NK-92 (cell line): ENCODE measurements around the gene TIAM2.
"Not testable (repeated sequence)": the region's sequence is repeated elsewhere in the genome, so short reads cannot be mapped to it uniquely, and the experiment has no call there.

Experiments used
- DNase-seq: peaks from one replicate; lab custom pipeline; 2025; ENCODE audit not compliant: unreplicated experiment; lab: John Stamatoyannopoulos, UW

The TIAM2 gene

DNA sequence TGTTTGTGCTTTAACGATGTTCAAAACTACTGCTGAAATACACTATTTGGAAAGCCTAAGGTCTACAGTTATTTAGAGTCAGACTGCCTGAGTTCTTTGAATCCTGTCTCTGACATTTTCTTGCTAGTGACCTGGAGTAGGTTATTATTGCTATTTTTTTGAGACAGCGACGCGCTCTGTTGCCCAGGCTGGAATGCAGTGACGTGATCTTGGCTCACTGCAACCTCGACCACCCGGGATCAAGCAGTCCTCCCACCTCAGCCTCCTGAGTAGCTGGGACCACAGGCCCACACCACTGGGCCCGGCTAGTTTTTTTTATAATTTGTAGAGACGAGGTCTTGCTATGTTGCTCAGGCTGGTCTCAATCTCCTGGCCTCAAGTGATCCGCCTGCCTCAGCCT, 96.6 kb downstream of the TIAM2 start:
- DNase-seq: no peak

GRCh38 chr6:155093430-155093829, 98.3 kb downstream of the TIAM2 start:
- DNase-seq: no peak

GRCh38 chr6:155100087-155100486, 105.0 kb downstream of the TIAM2 start:
- no peak for DNase-seq

- no peak for DNase-seq
Measured at GRCh38 chr6:155100591-155100990, 105.5 kb downstream of the TIAM2 start.

GRCh38 chr6:155103083-155103645, 108.0 kb downstream of the TIAM2 start:
- not testable (repeated sequence) for DNase-seq

DNA sequence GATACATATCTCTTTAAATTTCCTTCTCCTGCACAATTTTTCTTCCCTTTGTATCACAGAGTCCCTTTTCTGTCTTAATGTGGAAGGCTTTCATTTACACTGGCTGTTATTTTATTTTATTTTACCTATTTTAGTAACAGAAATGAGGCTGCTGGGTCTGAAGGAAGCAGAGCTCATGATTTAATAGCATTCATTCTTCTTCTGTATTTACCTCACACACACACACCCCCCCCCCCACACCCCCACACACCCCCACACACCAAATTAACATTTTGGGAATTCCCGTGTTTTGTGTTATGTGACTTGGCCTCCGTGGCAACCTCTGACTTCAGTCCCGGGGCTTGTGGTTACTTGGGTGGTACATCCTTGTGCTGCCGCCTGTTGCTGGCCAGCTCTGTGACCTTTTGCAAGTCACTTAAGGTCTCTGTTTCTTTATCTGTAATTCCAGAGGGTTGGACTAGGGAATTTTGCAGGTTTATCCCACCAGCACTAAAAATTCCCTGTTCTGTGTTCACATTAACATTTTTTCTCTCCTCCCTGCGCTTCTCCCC, 108.8 kb downstream of the TIAM2 start:
- DNase-seq: no peak

- DNase-seq: no peak
Measured at GRCh38 chr6:155106456-155107115, 111.5 kb downstream of the TIAM2 start.

- DNase-seq: no peak
Measured at GRCh38 chr6:155107432-155108069, 112.4 kb downstream of the TIAM2 start.

DNA sequence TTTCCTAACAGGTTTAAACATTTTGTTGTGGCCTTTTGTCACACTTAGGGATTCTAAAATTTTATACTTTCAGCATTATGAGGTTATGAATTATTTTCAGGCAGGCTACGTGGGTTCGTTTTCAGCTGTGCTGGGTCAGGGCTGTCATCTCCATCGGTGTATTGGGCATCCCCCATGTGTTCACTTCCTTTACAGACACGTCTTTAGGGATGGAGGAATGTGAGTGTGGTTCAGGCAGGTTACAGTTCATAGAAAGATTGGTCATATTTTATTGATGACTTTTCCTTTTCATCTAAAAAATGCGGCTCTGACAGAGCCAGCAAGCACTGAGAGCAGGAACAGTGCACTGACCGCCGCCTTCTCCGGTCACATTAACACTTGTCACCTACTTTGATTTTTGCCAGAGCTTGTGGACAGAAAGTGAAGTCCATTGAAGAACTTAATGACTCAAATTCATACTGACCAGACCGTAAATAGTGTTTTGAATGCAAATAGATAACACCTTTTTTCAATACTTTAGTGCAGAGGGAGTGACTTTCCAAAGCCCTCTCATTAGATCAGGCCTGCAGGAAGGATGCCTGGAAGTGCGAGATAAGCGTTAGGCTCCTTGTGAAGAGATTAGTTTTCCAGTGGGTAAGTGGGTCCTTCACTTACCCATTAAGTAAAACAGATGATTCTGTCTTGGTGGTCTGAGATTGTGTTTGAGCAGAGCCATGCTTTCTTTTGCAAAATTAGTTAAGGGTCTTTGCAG, 113.1 kb downstream of the TIAM2 start:
- DNase-seq: no peak

GRCh38 chr6:155110721-155111120, 115.6 kb downstream of the TIAM2 start:
- no peak for DNase-seq

DNA sequence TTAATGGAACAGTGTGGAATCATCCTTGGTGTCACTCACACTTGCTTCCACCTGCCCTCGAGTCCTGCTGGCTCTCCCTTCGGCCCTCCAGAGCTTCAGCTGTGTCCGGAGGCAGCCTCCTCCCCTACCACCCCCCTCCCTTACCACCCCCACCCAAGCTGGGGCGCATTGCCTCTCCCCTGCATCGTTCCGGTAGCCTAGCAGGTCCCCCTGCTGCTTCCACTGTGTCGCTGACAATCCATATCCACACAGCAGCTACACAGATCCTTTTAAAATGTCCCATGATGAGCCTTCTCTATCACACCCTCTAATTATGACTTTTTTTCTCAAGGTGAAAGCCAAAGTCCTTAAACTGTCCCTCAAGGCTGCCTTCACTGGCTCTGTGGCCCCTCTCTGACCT, 117.6 kb downstream of the TIAM2 start:
- no peak for DNase-seq

GRCh38 chr6:155115893-155116570, 120.9 kb downstream of the TIAM2 start:
- no peak for DNase-seq

GRCh38 chr6:155116571-155116910, 121.4 kb downstream of the TIAM2 start:
- DNase-seq: no peak

- DNase-seq: no peak
Measured at GRCh38 chr6:155117256-155117655, 122.1 kb downstream of the TIAM2 start.

DNA sequence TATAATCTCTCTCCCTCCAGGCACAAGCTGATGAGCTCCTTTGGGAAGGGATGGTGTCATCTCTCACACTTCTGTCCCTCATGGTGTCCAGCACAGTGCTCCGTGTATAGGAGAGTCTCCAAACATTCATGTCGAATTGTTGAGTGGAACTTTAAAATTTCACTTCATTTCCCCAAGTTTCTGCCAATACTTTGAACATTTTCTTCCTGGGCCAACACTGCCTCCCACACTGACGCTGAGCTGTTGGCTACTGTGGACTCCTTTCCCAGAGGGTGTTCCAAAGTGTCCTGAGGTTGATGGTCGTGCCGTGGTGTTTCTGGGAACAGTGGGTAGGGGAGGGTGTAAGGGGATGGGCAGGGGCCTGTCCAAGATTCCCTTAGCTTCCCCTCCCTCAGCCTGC, 122.7 kb downstream of the TIAM2 start:
- no peak for DNase-seq

DNA sequence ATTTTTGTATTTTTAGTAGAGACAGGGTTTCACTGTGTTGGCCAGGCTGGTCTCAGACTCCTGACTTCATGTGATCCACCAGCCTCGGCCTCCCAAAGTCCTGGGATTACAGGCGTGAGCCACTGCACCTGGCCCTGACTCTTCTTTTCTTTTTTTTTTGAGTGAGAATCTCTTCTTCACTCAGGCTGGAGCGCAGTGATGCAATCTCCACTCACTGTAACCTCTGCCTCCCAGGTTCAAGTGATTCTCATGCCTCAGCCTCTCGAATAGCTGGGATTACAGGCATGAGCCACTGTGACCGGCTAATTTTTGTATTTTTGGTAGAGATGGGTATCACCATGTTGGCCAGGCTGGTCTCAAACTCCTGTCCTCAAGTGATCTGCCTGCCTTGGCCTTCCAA, 124.1 kb downstream of the TIAM2 start:
- not testable (repeated sequence) for DNase-seq

DNA sequence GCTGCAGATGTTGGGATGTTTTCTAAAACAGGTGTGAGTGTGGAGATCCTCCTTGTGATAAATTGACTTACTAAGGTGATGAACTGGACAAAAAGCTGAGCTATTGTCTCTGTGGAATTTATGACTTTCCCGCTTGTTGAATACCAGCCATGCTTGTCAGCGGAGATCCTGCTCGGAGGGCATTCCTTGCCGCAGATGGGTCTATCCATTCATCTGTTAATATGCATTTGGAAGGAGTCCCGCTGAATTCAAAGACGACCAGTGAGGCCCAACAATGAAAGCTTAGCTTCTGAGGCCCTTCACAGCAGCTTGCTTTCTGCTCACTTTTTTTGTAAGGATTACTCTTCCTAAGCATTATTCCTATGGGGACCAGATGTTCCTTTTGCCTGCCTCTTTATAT, 124.9 kb downstream of the TIAM2 start:
- no peak for DNase-seq

DNA sequence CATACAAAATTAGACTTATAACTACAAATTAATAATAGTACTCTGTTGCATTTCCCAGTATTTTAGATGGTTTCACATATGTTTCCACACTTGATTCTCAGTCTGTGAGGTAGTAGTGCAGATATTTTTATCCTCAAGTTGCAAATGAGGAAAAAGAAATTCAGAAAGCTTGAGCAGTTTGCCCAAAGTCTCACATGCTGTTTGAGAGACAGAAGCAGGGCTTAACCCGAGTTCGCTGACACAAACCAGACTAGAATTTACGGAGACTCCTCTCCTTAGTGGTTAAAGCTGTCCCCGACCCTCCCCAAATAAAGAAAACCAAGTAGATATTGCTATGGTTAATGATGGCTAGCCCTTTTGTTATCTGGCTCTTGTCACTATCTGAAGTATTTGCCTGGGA, 126.2 kb downstream of the TIAM2 start:
- no peak for DNase-seq

- no peak for DNase-seq
Measured at GRCh38 chr6:155121699-155122098, 126.6 kb downstream of the TIAM2 start.

DNA sequence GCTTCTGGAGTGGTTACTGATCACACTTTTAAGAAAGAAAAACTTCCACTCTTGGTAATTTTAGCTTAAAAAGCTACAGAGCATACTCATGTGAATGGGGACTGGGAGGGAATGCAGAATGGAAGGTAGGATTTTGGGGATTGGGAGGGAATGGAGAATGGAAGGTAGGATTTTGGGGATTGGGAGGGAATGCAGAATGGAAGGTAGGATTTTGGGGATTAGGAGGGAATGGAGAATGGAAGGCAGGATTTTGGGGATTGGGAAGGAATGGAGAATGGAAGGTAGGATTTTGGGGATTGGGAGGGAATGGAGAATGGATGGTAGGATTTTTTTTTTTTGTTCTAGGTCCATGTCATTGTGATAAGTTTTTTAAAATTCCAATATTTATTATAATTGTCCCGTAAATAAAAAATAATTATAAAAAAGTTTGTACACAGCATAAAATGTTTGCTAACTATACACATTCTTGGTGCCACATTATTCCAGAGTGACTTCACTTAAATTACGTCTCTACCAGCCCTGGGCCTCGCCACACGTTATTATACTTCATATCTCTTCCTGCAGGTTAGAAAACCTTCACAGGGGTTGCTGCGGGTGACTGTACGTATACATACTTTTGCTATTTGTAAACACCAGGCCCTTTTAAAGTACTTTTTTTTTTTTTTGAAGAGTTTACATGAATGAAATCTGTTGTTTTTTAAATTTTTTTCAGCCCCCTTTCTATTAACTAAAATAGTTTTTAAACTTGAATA, 127.3 kb downstream of the TIAM2 start:
- no peak for DNase-seq
